T-cell (primary cell): Measurements from ENCODE around the gene KLHL30. TPM values are rescaled to one million over a fixed set of nuclear protein-coding genes. Genes with fewer than 3 reads are reported as not detected.

Experiments
- ATAC-seq, 4 experiments: fragments of 200-7000 bp in 3 of 4; fragments of 150-1000 bp in 1 of 4; cut with Tn5 transposase; replicated peaks in 1 of 4; 1 replicate in 3 of 4; 2 replicates in 1 of 4; pipeline ENCODE4 v1.10.0; 2021; ENCODE audit warnings: moderate library complexity in 3 of 4, mild to moderate bottlenecking in 2 of 4, moderate number of reproducible peaks in 1 of 4
- CTCF ChIA-PET, 2 donors: fragments of 300-600 bp; sonication (Branson Sonifier 250); formaldehyde crosslinking; loops; one replicate each; lab custom pipeline; 2022; ENCODE audit warnings: antibody characterized with exemption in 2 of 2; lab: Charles Lee
- POLR2A ChIA-PET, 2 donors: fragments of 300-600 bp; sonication (Branson Sonifier 250); formaldehyde crosslinking; loops; one replicate each; lab custom pipeline; 2022; ENCODE audit warnings: antibody characterized with exemption in 2 of 2; lab: Charles Lee
- DNase-seq, 35 experiments: peaks; one replicate each; pipeline versions ENCODE4 v3.0.0 to v3.0.0-alpha.2; 2013 to 2023
- H3K27ac ChIP-seq: one replicate; pipeline ENCODE4 v1.5.1; 2013; ENCODE audit warnings: low read length
- H3K27me3 ChIP-seq, 2 experiments: replicated peaks in 1 of 2; 1 replicate in 1 of 2; 2 replicates in 1 of 2; pipeline versions ENCODE4 v1.6.1 to v1.7.0; 2013; ENCODE audit warnings: low read length in 1 of 2, mixed read lengths in 1 of 2; ENCODE audit not compliant: control insufficient read depth in 2 of 2, insufficient read depth in 2 of 2; ENCODE audit errors: extremely low read depth in 1 of 2
- H3K36me3 ChIP-seq, 2 donors: 1 replicate in 1 of 2; 2 replicates in 1 of 2; pipeline versions ENCODE4 v1.6.1 to v1.7.0; 2013; ENCODE audit warnings: low read length in 1 of 2; ENCODE audit not compliant: control insufficient read depth in 2 of 2, insufficient read depth in 1 of 2; ENCODE audit errors: extremely low read depth in 1 of 2
- H3K4me1 ChIP-seq, 2 experiments: 1 replicate in 1 of 2; 2 replicates in 1 of 2; pipeline versions ENCODE4 v1.6.1 to v1.7.0; 2013; ENCODE audit warnings: low read length in 2 of 2, mixed read lengths in 1 of 2; ENCODE audit not compliant: insufficient read depth in 2 of 2, control insufficient read depth in 1 of 2; ENCODE audit errors: extremely low read depth in 1 of 2
- H3K4me3 ChIP-seq, 2 donors: 1 replicate in 1 of 2; 2 replicates in 1 of 2; pipeline versions ENCODE4 v1.5.1 to v1.7.0; 2013; ENCODE audit warnings: mild to moderate bottlenecking in 2 of 2, low read length in 1 of 2, moderate library complexity in 1 of 2; ENCODE audit not compliant: control insufficient read depth in 1 of 2; ENCODE audit errors: extremely low read depth in 1 of 2
- H3K9me3 ChIP-seq: 2 replicates; pipeline ENCODE4 v1.7.0; 2013
- H3K27ac Mint-ChIP-seq, 2 donors: one replicate each; pipeline ENCODE4 v1.8.0; 2020 to 2021; ENCODE audit warnings: mild to moderate bottlenecking in 2 of 2, mixed read lengths in 2 of 2
- H3K27me3 Mint-ChIP-seq, 2 donors: one replicate each; pipeline ENCODE4 v1.8.0; 2021 to 2022; ENCODE audit warnings: mixed read lengths in 2 of 2
- H3K36me3 Mint-ChIP-seq: one replicate; pipeline ENCODE4 v1.8.0; 2021; ENCODE audit warnings: mixed read lengths
- H3K4me1 Mint-ChIP-seq, 3 donors: one replicate each; pipeline ENCODE4 v1.8.0; 2020 to 2022; ENCODE audit warnings: mixed read lengths in 3 of 3, mild to moderate bottlenecking in 1 of 3
- H3K4me3 Mint-ChIP-seq, 3 donors: one replicate each; pipeline ENCODE4 v1.8.0; 2020 to 2022; ENCODE audit warnings: mild to moderate bottlenecking in 3 of 3, mixed read lengths in 3 of 3, moderate library complexity in 3 of 3
- H3K9me3 Mint-ChIP-seq, 3 donors: one replicate each; pipeline ENCODE4 v1.8.0; 2020 to 2022; ENCODE audit warnings: mixed read lengths in 3 of 3
- WGBS: methylation state at CpG from one replicate; pipeline ENCODE4 v1.1.5; 2013; ENCODE audit warnings: missing lambda C conversion rate; ENCODE audit not compliant: insufficient coverage; 5-methylcytosine and 5-hydroxymethylcytosine counted together
- total RNA-seq, 35 experiments: library from RNA in 6 of 35; stranded (reverse) in 6 of 35; fragments of 120-200 nt in 1 of 35; gene quantifications; one replicate each; pipeline versions ENCODE4 v1.2.1 to v1.2.4 and lab custom pipeline; 2013 to 2026

KLHL30 gene
- total RNA-seq, 5 donors from 2014 or later (not counting 1 experiment from before 2014, with no cell fraction given): not detected

DNA sequence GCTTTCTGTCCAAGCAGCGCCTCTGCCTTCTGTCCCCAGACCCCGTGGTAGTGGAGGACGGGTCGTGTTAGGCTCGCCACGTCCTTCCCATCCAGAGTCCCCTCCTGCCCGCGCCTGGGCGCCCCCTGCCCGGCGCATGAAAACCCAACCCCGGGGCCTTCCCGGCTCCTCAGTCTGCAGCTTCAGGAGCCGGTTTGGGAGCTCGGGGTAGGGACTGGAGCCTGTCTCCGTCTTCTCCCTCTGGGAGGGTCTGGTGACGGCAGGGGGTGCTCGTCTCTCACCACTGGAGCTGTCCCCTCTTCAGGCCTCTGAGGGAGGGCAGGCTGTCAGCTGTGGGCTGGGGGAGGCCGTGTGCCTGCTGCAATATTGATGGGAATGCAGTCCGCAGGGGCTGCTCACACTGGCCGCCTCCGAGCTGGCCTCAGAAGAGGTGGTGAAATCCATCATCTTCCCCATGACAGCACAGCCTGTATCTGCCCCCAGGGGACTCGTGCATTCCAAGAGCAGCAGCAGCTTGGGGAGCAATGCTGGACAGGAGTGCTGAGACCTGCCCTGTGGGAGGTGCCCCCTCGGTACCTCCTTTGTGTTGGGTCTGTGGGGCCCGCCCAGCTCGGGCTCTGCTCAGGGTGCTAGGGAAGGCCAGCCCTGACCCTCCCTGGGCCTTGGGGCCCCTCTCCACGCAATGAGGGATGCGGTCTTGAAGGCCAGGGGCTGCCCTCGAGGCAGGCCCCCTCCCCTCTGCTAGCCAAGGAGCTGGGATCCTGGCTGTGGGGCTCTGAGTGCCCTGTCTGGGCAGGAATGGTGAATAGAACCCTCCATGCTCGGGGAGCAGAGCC lies 17.8 kb upstream of the KLHL30 start:
- no peak for DNase-seq
- H3K27ac Mint-ChIP-seq: no peak overlapping the region
- POLR2A ChIA-PET: interaction anchor here in 1 of 2 donors (0.6 kb wide), 1 partner anchor 433 kb away, joined by 4 read pairs; no protein-coding TSS in a partner anchor

DNA sequence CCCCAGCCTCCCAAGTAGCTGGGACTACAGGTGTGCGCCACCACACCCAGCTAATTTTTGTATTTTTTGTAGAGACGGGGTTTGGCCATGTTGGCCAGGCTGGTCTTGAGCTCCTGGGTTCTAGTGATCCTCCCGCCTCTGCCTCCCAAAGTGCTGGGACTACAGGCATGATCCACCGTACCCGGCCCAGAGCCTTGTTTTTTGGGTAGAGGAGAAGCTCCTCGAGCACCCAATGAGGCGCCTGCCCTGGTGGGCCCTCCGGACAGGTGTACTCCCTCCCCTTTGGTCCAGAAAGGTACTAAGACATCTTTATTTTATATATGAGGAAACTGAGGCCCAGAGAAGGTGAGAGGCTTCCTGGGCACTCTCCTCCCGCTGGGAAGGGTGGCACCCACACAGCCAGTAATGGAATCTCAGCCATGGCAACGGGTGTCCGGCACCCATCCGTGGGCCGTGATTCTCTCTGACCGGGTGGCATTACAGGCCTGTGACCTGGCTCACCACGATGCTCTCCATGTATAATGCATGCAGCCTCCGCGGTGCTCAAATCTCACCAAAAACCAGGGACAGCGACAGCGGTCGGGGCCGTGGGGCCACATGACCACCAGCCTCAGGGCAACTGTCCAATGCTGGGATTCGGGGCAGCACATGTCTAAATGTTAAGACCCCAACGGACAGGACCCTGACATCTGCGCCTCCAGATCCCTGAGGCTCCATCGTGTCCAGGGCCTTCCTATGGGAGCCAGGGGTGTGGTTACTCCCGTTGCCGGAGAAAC lies 16.8 kb upstream of the KLHL30 start:
- H3K27me3 ChIP-seq: peaks cover 0 to 38% of the 10 kb centered on the region in 2 experiments
- H3K36me3 ChIP-seq: no peaks in the 10 kb centered on the region
- H3K4me1 ChIP-seq: no peaks in the 10 kb centered on the region
- ChIA-PET CTCF (no interaction called here), POLR2A (no interaction called here)
- H3K4me1 Mint-ChIP-seq: no peaks in the 10 kb centered on the region
- no peaks in the 10 kb centered on the region for H3K9me3 ChIP-seq
- H3K4me3 Mint-ChIP-seq: no peak overlapping the region
- no peak overlapping the region for H3K27ac Mint-ChIP-seq
- no peaks in the 10 kb centered on the region for H3K9me3 Mint-ChIP-seq
- 90% methylated on average over 20 of the region's 27 CpGs for WGBS
- no peaks in the 10 kb centered on the region for H3K36me3 Mint-ChIP-seq
- no peak overlapping the region for H3K4me3 ChIP-seq
- DNase-seq: no peak
- ATAC-seq: no peak
- H3K27me3 Mint-ChIP-seq: peaks cover 0 to 11% of the 10 kb centered on the region in 2 donors
- H3K27ac ChIP-seq: no peak overlapping the region

More for the DNA sequence above, 17.8 kb upstream of the KLHL30 start:
- WGBS: 61% methylated on average over 26 of the region's 30 CpGs
- Mint-ChIP-seq H3K4me3 (no peak overlapping the region), H3K4me1 (no peaks in the 10 kb centered on the region), H3K36me3 (no peaks in the 10 kb centered on the region), H3K9me3 (no peaks in the 10 kb centered on the region), H3K27me3 (peaks cover 0 to 11% of the 10 kb centered on the region in 2 donors)
- Histone ChIP-seq H3K4me1 (no peaks in the 10 kb centered on the region), H3K4me3 (no peak overlapping the region), H3K36me3 (no peaks in the 10 kb centered on the region), H3K27me3 (peaks cover 0 to 46% of the 10 kb centered on the region in 2 experiments), H3K27ac (no peak overlapping the region), H3K9me3 (no peaks in the 10 kb centered on the region)
- CTCF ChIA-PET: no interaction called here
- ATAC-seq: no peak

DNA sequence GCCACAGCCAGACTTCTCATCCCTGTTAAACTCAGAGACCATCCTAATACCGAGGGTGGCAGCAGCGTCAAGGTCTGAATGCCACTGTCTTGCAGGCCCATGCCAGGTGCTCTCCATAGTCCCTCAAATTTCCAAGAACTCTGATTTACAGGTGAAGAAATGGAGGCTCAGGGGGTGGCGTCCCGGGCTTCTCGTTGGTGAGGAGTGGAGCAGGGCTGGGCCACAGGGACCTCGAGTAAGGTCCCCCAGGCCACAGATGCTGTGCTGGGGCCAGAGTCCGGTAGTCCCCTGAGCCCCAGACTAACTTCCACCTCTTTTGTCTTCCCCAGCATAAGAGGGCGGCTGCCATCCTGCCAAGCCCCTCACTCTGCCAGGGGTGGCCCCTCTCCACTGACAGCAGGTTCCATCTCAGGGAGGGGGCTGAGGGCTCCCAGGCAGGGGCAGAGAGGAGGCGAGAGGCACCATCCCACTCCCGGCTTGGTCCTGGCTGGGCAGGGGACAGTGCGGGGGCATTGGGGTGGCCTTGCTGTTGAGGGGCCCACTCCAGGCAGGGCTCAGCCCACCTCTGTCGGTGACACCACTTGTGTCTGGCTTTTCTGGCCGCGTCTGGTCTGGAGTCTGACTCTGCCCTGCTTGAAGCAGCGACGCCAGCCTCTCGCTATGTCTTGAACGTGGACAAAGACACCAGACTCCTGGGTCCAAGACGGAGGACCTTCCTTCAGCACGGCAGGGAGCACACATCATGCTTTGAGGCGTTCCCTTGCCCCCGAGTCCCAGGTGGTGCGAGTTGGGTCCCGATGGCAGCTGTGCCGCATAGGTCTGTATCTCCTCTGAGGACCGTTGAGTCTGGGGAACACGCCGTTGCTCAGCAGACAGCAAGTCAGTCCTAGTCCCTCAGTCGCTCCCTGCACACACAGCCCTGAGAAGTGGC lies 15.9 kb upstream of the KLHL30 start:
- H3K36me3 Mint-ChIP-seq: no peaks in the 10 kb centered on the region
- peaks cover 0 to 9% of the 10 kb centered on the region in 2 donors for H3K27me3 Mint-ChIP-seq
- WGBS: 87% methylated on average over 23 of the region's 29 CpGs
- peaks cover 0 to 6% of the 10 kb centered on the region in 2 experiments for H3K4me1 ChIP-seq
- H3K36me3 ChIP-seq: no peaks in the 10 kb centered on the region
- ATAC-seq: no peak
- ChIA-PET CTCF (no interaction called here), POLR2A (no interaction called here)
- H3K27ac ChIP-seq: no peak overlapping the region
- no peak overlapping the region for H3K4me3 ChIP-seq
- no peak overlapping the region for H3K4me3 Mint-ChIP-seq
- H3K27ac Mint-ChIP-seq: no peak overlapping the region
- DNase-seq: no peak
- H3K9me3 Mint-ChIP-seq: no peaks in the 10 kb centered on the region
- no peaks in the 10 kb centered on the region for H3K9me3 ChIP-seq
- H3K4me1 Mint-ChIP-seq: no peaks in the 10 kb centered on the region
- peaks cover 0 to 31% of the 10 kb centered on the region in 2 experiments for H3K27me3 ChIP-seq

DNA sequence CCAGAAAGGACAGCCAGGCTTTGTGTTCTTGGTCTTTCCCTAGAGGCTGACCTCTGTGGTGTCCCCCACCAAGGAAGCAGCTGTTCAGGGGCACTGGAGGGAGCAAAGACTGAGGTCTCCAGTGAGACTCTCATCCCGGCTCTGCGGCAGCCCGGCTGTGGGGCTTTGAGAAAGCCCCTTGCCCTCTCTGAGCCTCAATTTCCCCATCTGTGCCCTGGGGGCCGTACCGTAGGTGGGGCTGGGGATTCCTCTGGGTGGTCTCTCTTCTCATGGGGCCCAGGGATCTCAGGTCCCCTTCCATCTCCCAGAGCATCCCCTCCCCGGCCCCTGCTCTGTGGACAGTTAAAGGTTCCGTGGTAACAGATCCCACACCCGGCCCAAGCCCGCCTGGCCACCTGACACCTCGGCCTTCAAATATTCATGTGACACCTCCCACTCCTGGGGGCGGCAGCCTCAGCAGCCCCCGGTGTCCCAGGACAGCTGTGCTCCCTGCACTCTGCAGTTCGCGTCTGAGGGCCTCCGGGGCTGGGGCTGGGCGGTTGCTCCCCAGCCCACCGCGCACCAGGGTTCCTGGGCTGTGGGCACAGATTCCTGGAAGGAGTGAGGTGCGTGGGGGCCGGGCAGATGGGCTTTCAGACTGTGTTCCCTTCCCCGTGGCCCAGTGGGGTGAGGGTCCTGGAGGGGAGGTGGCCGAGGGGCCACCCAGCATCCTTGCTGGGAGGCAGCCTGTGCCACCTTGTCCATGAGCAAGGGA lies 15.1 kb upstream of the KLHL30 start:
- Histone ChIP-seq H3K4me1 (peaks cover 0 to 6% of the 10 kb centered on the region in 2 experiments), H3K4me3 (no peak overlapping the region), H3K9me3 (no peaks in the 10 kb centered on the region), H3K27ac (no peak overlapping the region), H3K27me3 (peaks cover 0 to 31% of the 10 kb centered on the region in 2 experiments), H3K36me3 (no peaks in the 10 kb centered on the region)
- ChIA-PET CTCF (no interaction called here), POLR2A (no interaction called here)
- WGBS: 75% methylated on average over 15 of the region's 22 CpGs
- DNase-seq (no peak), ATAC-seq (no peak)
- H3K4me1 Mint-ChIP-seq: no peaks in the 10 kb centered on the region
- H3K27me3 Mint-ChIP-seq: peaks cover 0 to 5% of the 10 kb centered on the region in 2 donors
- no peaks in the 10 kb centered on the region for H3K9me3 Mint-ChIP-seq
- no peak overlapping the region for H3K27ac Mint-ChIP-seq
- no peak overlapping the region for H3K4me3 Mint-ChIP-seq
- H3K36me3 Mint-ChIP-seq: no peaks in the 10 kb centered on the region

DNA sequence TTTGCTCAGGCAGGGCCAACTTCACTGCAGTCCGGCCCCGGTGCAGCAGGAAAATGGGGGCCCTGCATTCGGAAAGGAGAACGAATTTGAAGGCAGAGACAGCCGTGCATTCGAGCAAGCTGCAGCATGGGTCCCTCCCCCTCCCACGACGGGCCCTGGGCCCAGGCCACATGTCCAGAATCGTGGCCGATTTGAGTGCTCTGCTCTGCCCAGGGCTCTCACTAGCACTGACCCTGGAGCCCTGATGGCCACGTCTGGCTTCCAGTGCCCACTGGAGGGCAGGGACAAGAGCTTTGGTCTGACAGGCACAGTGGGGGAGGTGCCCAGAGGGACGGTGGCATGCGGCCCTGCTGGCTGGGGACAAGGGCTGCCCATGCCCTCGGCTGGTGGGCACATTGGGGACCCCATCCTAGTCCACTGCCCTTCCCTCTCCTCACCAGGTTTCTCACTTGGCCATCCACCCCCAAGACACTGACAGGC lies 14.4 kb upstream of the KLHL30 start:
- no peak overlapping the region for H3K4me3 Mint-ChIP-seq
- H3K36me3 ChIP-seq: no peaks in the 10 kb centered on the region
- H3K27ac Mint-ChIP-seq: no peak overlapping the region
- H3K4me3 ChIP-seq: no peak overlapping the region
- H3K4me1 Mint-ChIP-seq: no peaks in the 10 kb centered on the region
- H3K27ac ChIP-seq: no peak overlapping the region
- DNase-seq (no peak), ATAC-seq (no peak)
- CTCF ChIA-PET: no interaction called here
- peaks cover 0 to 32% of the 10 kb centered on the region in 2 experiments for H3K27me3 ChIP-seq
- no peaks in the 10 kb centered on the region for H3K9me3 ChIP-seq
- WGBS: 88% methylated on average over 14 of the region's 14 CpGs
- POLR2A ChIA-PET: no interaction called here
- H3K9me3 Mint-ChIP-seq: no peaks in the 10 kb centered on the region
- no peaks in the 10 kb centered on the region for H3K36me3 Mint-ChIP-seq
- peaks cover 0 to 1% of the 10 kb centered on the region in 2 donors for H3K27me3 Mint-ChIP-seq
- peaks cover 0 to 6% of the 10 kb centered on the region in 2 experiments for H3K4me1 ChIP-seq
